Ectodermal cell (in vitro differentiated cells): ENCODE data around the gene ITM2C.

Experiments used
- H3K27ac ChIP-seq: 2 replicates; pipeline ENCODE4 v1.7.0; 2013; ENCODE audit warnings: mild to moderate bottlenecking, low read depth, low read length; ENCODE audit not compliant: insufficient read depth, poor library complexity, severe bottlenecking
- H3K27me3 ChIP-seq: 2 replicates; pipeline ENCODE4 v1.7.0; 2013; ENCODE audit warnings: mild to moderate bottlenecking, low read length; ENCODE audit not compliant: insufficient read depth, control insufficient read depth, poor library complexity, severe bottlenecking
- H3K36me3 ChIP-seq: one replicate; pipeline ENCODE4 v1.7.0; 2013; ENCODE audit warnings: low read length; ENCODE audit not compliant: control insufficient read depth, insufficient read depth
- H3K4me1 ChIP-seq: one replicate; pipeline ENCODE4 v1.7.0; 2013; ENCODE audit warnings: low read length; ENCODE audit not compliant: control insufficient read depth, insufficient read depth
- H3K4me3 ChIP-seq: 2 replicates; pipeline ENCODE4 v1.7.0; 2013; ENCODE audit warnings: low read depth, low read length, control low read depth; ENCODE audit not compliant: insufficient read depth
- H3K9me3 ChIP-seq: 2 replicates; pipeline ENCODE4 v1.7.0; 2013; ENCODE audit warnings: mild to moderate bottlenecking, low read length, moderate library complexity; ENCODE audit not compliant: control insufficient read depth
- WGBS, 2 experiments: methylation state at CpG; one replicate each; pipeline ENCODE4 v1.1.7; 2013; ENCODE audit warnings: missing lambda C conversion rate in 2 of 2; 5-methylcytosine and 5-hydroxymethylcytosine counted together

The ITM2C gene

DNA sequence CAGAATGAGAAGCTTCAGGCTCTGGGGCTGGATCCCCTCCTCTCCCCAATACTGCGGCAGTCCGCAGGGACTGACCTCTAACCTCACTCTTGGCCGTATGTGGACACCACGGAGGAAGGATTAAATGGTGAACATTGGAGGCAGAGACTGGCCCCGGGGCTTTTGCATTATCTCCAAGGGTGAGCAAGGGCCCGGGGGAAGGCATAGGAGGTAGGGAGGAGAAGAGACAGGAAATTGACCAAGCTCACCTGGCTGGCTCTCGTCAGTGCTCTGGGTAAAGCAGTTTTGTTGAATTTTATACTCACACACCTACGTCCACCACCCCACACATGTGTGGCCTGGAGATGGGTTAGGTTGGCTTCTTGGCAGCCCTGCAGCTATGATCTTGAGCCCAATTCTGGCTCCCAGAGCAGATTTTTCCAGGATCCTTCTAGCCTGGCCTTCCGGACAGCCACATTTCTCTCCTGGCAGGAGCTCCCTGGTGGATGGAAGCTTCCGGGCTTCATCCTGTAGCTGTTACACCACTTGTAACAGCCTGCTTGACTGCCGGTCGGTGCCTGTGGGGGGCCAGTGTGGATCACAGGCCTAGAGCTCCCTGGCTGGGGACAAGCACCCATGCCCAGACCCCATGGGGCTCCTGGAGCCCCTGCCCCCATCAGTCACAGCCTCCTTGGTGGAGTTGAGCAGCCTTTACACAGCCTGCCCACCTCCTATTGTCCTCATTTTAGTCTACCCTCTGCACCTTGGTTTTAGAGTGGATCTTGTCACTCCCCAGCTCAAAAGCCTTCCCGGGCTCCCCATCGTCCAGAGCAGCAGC lies 7.6 kb downstream of the ITM2C start:
- Histone ChIP-seq H3K27ac (no peak overlapping the region), H3K36me3 (peaks cover 4% of the 10 kb centered on the region), H3K27me3 (no peaks in the 10 kb centered on the region), H3K4me3 (no peak overlapping the region), H3K9me3 (no peaks in the 10 kb centered on the region), H3K4me1 (peaks cover 37% of the 10 kb centered on the region)
- 89 to 91% methylated on average over 14 of the region's 14 CpGs for WGBS, 2 experiments

DNA sequence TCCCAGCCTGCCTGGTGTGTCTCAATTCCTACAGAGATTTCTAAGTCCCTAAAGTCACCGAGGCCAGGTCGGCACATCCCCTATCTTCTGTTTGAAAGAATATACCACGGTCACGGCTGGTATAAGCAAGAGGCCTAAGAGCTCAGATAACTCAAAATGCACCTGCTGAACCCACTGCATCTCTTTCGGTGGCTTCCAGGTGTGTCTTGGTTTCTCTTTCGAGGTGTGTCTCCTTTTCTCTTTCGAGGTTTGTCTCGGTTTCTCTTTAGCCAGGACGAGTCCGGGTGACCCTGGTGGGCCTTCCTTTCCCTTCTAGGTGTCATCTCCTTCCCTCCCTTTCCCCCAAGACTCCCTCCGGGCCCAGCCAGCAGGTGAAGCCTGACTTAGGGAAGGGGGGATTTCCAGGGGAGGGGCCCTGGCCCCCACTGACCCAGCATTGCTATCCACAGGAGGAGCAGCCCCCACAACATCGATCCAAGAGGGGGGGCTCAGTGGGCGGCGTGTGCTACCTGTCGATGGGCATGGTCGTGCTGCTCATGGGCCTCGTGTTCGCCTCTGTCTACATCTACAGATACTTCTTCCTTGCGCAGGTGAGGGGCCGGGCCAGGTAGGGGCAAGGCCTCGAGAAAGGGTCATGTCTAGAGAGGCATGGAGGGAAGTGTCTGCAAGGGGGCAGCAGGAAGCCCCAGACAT lies 8.4 kb downstream of the ITM2C start:
- Histone ChIP-seq H3K4me1 (peaks cover 36% of the 10 kb centered on the region), H3K27ac (no peak overlapping the region), H3K9me3 (no peaks in the 10 kb centered on the region), H3K36me3 (peaks cover 4% of the 10 kb centered on the region), H3K27me3 (no peaks in the 10 kb centered on the region), H3K4me3 (no peak overlapping the region)
- 90 to 91% methylated on average over 21 of the region's 21 CpGs for WGBS, 2 experiments

DNA sequence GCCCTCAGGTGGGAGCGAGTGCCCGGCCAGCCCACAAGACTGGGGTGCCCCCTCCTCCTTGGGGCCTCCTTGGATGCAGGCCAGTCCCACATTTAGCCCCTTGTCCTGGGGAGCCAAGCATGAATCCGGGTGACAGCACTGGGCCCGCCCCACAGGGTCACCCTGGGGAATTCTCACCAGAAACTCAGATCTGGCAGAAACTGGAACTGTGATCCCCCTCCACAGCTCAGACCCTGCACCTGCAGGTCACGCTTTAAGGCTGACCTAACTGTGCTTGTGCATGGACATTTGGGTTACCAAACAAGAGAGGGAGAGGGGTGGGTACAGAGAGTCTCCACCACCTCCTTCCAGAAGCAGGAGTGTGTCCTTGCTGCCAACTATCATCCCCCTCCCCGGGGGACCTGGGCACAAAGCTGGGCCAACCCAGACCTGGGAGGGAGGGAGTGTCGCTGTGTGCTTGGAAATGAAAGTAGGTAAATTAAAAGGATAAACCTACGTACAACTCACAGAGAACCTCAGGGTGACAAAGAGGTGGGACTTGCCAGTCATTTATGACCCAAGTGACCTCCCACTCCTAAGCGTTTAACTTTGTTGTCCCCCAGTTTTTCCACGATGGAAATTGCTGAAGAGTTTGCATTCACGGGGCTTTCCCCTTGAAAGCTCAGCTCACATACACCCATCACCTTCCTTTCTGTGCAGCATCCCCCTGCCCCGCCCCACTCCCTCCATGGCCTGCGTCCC lies 9.1 kb downstream of the ITM2C start:
- 92 to 93% methylated on average over 13 of the region's 13 CpGs for WGBS, 2 experiments
- H3K4me1 ChIP-seq, result peaks cover 34% of the 10 kb centered on the region
- H3K36me3 ChIP-seq, result peaks cover 4% of the 10 kb centered on the region
- H3K27ac ChIP-seq, result no peak overlapping the region
- no peaks in the 10 kb centered on the region for H3K27me3 ChIP-seq
- no peak overlapping the region for H3K4me3 ChIP-seq
- H3K9me3 ChIP-seq, result no peaks in the 10 kb centered on the region

DNA sequence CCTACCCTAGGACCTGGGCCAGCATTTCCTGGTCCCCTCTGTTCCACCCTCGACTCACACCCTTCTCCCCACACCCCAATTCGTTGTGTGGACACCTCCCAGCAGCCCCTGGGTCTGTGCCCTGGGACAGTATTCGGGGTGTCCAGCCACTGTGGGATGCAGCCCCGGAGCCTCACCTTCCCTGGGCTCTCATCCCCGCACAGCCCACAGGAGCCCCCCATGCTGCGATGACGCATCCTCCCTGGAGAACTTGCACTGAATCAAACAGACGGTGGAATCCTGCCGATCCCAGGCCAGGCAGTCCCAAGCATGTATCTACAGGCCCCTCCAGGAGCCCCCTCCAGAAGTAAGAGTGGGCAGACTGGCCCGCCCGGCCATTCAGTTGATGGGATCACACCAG lies 9.7 kb downstream of the ITM2C start:
- H3K27ac ChIP-seq, result no peak overlapping the region
- WGBS, 2 experiments, result 94% methylated on average over 11 of the region's 11 CpGs
- H3K27me3 ChIP-seq, result no peaks in the 10 kb centered on the region
- no peak overlapping the region for H3K4me3 ChIP-seq
- H3K36me3 ChIP-seq, result peaks cover 4% of the 10 kb centered on the region
- H3K9me3 ChIP-seq, result no peaks in the 10 kb centered on the region
- H3K4me1 ChIP-seq, result peaks cover 27% of the 10 kb centered on the region

DNA sequence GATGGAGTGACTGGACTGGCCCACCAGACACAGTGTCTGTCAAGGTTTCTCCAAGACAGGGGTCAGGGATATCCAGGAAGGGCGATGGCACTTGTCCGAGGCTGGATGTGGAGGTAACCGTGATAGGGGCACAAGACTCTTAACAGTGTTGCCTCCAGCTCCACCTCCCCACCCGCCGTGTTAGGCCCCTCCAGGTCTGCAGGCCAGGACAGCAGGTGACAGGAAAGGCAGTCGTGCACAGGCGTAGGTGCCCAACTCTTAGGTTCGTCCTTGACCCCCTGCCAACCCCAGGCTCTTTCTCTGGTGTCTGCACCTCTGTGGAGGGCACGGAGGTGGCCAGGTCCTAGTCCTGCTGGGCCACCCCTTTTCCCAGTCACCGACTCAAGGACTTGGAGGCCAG lies 10.1 kb downstream of the ITM2C start:
- 94 to 97% methylated on average over 10 of the region's 10 CpGs for WGBS, 2 experiments
- Histone ChIP-seq H3K4me1 (peaks cover 23% of the 10 kb centered on the region), H3K27ac (no peak overlapping the region), H3K9me3 (no peaks in the 10 kb centered on the region), H3K36me3 (peaks cover 4% of the 10 kb centered on the region), H3K27me3 (no peaks in the 10 kb centered on the region), H3K4me3 (no peak overlapping the region)

DNA sequence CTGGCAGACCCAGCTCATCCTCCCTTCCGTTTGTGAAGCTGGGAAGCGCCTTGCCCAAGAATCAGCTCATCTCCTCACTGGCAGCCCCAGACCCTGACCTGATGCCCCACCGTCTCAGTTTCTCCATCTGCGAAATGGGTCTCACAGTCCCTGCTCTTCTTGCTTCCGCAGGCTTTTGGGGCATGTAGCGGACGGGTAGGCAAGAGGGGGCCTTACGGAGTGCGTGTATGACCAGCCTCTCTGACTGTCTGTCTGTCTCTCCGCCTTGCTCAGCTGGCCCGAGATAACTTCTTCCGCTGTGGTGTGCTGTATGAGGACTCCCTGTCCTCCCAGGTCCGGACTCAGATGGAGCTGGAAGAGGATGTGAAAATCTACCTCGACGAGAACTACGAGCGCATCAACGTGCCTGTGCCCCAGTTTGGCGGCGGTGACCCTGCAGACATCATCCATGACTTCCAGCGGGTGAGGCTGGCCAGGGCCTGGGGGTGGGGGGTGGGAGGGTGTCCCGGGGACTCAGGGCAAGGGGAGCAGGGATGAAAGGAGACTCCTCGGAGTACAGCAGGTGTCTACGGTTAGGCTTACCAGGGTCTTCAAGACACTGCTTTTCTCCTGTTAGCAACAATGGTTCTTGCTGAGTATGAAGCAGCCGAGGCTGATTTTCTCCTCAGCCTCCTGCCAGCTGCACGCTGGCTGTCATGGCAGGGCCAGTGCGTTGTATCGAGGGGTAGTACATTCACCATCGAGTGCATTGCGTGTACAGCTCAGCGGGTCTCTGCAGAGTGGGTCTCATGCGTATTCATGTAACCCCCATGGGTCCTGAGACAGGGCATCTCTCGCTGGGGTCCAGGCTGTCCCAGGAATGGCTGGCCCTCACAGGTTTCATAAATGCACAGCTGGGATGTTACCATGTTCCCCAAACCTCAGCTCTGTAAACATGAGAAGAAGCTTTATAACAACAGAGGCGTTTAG lies 10.9 kb downstream of the ITM2C start:
- H3K4me3 ChIP-seq, result no peak overlapping the region
- H3K9me3 ChIP-seq, result no peaks in the 10 kb centered on the region
- no peaks in the 10 kb centered on the region for H3K27me3 ChIP-seq
- 96% methylated on average over 34 of the region's 34 CpGs for WGBS, 2 experiments
- no peak overlapping the region for H3K27ac ChIP-seq
- peaks cover 4% of the 10 kb centered on the region for H3K36me3 ChIP-seq
- peaks cover 16% of the 10 kb centered on the region for H3K4me1 ChIP-seq

DNA sequence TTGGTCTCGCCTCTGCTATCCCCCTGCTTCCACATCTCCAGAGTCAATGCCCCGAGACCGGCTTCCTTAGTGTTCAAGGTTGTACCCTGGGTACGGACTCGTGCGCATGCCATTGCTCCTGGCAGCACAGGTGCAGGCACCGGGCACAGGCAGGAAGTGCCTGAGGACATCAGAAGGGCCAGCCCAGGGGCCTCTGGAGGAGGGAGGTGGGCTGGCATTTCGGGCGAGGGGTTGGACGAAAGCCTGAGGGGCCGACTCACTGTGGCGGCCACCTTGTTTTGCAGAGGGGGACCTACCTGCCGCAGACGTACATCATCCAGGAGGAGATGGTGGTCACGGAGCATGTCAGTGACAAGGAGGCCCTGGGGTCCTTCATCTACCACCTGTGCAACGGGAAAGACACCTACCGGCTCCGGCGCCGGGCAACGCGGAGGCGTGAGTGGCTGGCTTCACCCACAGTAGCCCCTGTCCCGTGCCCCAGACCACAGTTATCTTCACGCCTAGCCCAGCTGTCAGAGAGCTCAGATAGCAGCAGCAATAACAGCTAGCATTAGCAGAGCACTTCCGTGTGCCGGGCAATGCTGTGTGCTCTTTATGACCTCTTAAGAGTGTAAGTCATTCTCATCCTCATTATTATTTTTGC lies 12.5 kb downstream of the ITM2C start:
- H3K36me3 ChIP-seq, result peaks cover 4% of the 10 kb centered on the region
- 94 to 95% methylated on average over 27 of the region's 27 CpGs for WGBS, 2 experiments

DNA sequence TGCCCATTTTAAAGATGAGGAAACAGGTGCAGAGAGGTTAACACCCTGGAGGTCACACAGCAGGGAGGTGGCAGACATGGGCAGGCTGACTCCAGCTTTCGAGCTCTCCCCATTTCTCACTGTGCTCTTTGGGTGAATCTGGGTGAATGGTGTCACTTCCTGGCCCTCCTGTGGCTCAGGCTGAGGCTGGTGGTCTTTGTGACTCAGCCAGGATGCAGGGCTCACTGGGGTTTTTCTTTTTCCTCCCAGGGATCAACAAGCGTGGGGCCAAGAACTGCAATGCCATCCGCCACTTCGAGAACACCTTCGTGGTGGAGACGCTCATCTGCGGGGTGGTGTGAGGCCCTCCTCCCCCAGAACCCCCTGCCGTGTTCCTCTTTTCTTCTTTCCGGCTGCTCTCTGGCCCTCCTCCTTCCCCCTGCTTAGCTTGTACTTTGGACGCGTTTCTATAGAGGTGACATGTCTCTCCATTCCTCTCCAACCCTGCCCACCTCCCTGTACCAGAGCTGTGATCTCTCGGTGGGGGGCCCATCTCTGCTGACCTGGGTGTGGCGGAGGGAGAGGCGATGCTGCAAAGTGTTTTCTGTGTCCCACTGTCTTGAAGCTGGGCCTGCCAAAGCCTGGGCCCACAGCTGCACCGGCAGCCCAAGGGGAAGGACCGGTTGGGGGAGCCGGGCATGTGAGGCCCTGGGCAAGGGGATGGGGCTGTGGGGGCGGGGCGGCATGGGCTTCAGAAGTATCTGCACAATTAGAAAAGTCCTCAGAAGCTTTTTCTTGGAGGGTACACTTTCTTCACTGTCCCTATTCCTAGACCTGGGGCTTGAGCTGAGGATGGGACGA lies 13.2 kb downstream of the ITM2C start:
- Histone ChIP-seq H3K4me1 (peaks cover 8% of the 10 kb centered on the region), H3K4me3 (no peak overlapping the region), H3K9me3 (no peaks in the 10 kb centered on the region), H3K36me3 (peaks cover 4% of the 10 kb centered on the region), H3K27ac (no peak overlapping the region), H3K27me3 (no peaks in the 10 kb centered on the region)
- 65 to 69% methylated on average over 20 of the region's 20 CpGs for WGBS, 2 experiments

More for the DNA sequence above, 12.5 kb downstream of the ITM2C start:
- H3K27ac ChIP-seq, result no peak overlapping the region
- H3K4me3 ChIP-seq, result no peak overlapping the region
- no peaks in the 10 kb centered on the region for H3K9me3 ChIP-seq
- peaks cover 8% of the 10 kb centered on the region for H3K4me1 ChIP-seq
- no peaks in the 10 kb centered on the region for H3K27me3 ChIP-seq
